Measurements from ENCODE around the gene RNF32.

- no peak for TF ChIP-seq CTCF (conservative IDR thresholded peaks at IDR 0.05)
- TF ChIP-seq EZH2 (IDR thresholded peaks at IDR 0.05; ENCODE audit: low read depth): no peak
These were observed 24.0 kb upstream of the RNF32 start for GRCh38 chr7:156616269-156617202.

All from PC-9 (cell line).